Loucy (cell line): Measurements from ENCODE around the gene GREB1.

Experiments used
- H2AFZ ChIP-seq: fragments of 200-600 bp; sonication (generic); 2 replicates; pipeline ENCODE4 v1.6.0; 2016; ENCODE audit warnings: antibody characterized with exemption, mild to moderate bottlenecking, low read length, moderate library complexity
- H3F3A ChIP-seq: fragments of 200-600 bp; 2 replicates; pipeline ENCODE4 v1.6.0; 2016; ENCODE audit warnings: antibody characterized with exemption, low read depth, mild to moderate bottlenecking
- H3K27me3 ChIP-seq: fragments of 200-600 bp; sonication (generic); 2 replicates; pipeline ENCODE4 v1.6.1; 2014; ENCODE audit warnings: low read length, mild to moderate bottlenecking; ENCODE audit not compliant: insufficient read depth, poor library complexity, severe bottlenecking
- H3K36me3 ChIP-seq: fragments of 200-600 bp; sonication (generic); 2 replicates; pipeline ENCODE4 v1.6.1; 2016; ENCODE audit warnings: low read length; ENCODE audit not compliant: insufficient read depth
- H3K4me1 ChIP-seq: fragments of 200-600 bp; sonication (generic); 2 replicates; pipeline ENCODE4 v1.5.1; 2014; ENCODE audit warnings: low read length, mild to moderate bottlenecking; ENCODE audit not compliant: insufficient read depth, poor library complexity, severe bottlenecking
- H3K4me2 ChIP-seq: fragments of 200-600 bp; sonication (generic); 2 replicates; pipeline ENCODE4 v1.6.0; 2014; ENCODE audit warnings: antibody characterized with exemption, low read length, low read depth, mild to moderate bottlenecking; ENCODE audit not compliant: poor library complexity, severe bottlenecking
- H3K4me3 ChIP-seq: fragments of 200-600 bp; sonication (generic); 2 replicates; pipeline ENCODE4 v1.5.1; 2014; ENCODE audit warnings: low read length, mild to moderate bottlenecking, mixed read lengths; ENCODE audit not compliant: poor library complexity, severe bottlenecking
- H3K79me2 ChIP-seq: fragments of 200-600 bp; sonication (generic); 2 replicates; pipeline ENCODE4 v1.6.1; 2014; ENCODE audit warnings: low read length; ENCODE audit not compliant: insufficient read depth
- H3K9ac ChIP-seq: fragments of 200-600 bp; sonication (generic); 2 replicates; pipeline ENCODE4 v1.6.0; 2014; ENCODE audit warnings: mild to moderate bottlenecking, low read depth, low read length, moderate library complexity; ENCODE audit not compliant: poor library complexity, severe bottlenecking
- H3K9me2 ChIP-seq: fragments of 200-600 bp; sonication (generic); replicated peaks from 2 replicates; pipeline ENCODE4 v1.6.1; 2016; ENCODE audit warnings: low read depth, low read length, mixed read lengths
- H3K9me3 ChIP-seq: fragments of 200-600 bp; sonication (generic); 2 replicates; pipeline ENCODE4 v1.6.1; 2014; ENCODE audit warnings: mild to moderate bottlenecking, antibody characterized with exemption, low read length, low read depth; ENCODE audit not compliant: insufficient read depth
- H4K20me1 ChIP-seq: fragments of 200-600 bp; sonication (generic); 2 replicates; pipeline ENCODE4 v1.6.0; 2014; ENCODE audit warnings: antibody characterized with exemption, low read length, mild to moderate bottlenecking; ENCODE audit not compliant: insufficient read depth, poor library complexity, severe bottlenecking
- CTCF ChIP-seq: fragments of 200-600 bp; sonication (generic); conservative IDR thresholded peaks from 2 replicates; pipeline ENCODE4 v1.5.1; 2014; ENCODE audit warnings: mild to moderate bottlenecking, antibody characterized with exemption, low read length
- EZH2phosphoT487 ChIP-seq: fragments of 200-600 bp; IDR thresholded peaks from 2 replicates; pipeline ENCODE4 v1.6.1; 2018; ENCODE audit warnings: antibody characterized with exemption, mild to moderate bottlenecking, moderate library complexity, borderline replicate concordance

Gene GREB1

DNA sequence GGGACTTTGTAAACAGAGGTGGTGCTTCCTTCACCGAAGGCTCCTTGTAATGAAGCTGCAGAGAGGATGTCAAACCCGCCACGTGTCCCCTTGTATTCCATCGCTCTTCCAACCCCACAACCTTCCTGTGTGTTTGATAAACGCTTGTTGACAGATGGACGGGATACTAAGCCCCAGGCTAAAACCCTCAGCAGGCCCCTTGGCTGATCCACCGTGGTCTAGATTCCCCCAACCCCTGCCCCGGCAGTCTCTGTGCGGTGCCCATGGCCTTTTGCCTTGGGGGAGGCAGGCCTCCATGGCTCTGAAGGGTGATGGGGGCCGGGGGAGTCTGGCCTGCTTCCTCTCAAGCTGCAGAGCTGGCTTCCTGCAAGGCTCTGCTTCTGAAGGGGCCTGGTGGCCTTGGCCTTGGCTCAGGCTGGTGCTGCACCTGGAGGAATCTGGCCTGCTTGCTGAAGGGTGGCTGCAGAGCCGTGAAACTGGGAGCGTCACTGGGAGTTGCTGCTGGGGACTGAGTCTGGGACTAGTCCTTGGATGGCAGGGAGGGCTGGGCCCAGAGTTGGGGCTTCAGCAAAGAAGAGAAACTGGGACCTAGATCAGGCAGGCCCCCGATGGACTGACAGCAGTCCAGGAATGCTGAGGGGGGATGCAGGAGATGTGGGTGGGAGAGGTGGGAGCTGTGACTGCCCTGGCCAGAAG is 145.8 kb downstream of the GREB1 start:
- H3K4me1 ChIP-seq, result no peaks in the 10 kb centered on the region
- H3K4me2 ChIP-seq, result no peak overlapping the region
- H3F3A ChIP-seq, result no peaks in the 10 kb centered on the region
- H3K27me3 ChIP-seq, result no peaks in the 10 kb centered on the region
- no peak overlapping the region for H3K9ac ChIP-seq
- H3K9me2 ChIP-seq, result no peaks in the 10 kb centered on the region
- H3K4me3 ChIP-seq, result no peak overlapping the region
- H4K20me1 ChIP-seq, result no peaks in the 10 kb centered on the region
- H3K79me2 ChIP-seq, result no peaks in the 10 kb centered on the region
- no peaks in the 10 kb centered on the region for H3K9me3 ChIP-seq
- H2AFZ ChIP-seq, result no peak overlapping the region
- no peak for TF ChIP-seq CTCF
- no peak for TF ChIP-seq EZH2phosphoT487
- no peaks in the 10 kb centered on the region for H3K36me3 ChIP-seq

- no peaks in the 10 kb centered on the region for H3K27me3 ChIP-seq
- no peaks in the 10 kb centered on the region for H4K20me1 ChIP-seq
- no peak overlapping the region for H3K4me3 ChIP-seq
- no peak overlapping the region for H3K4me2 ChIP-seq
- H2AFZ ChIP-seq, result no peak overlapping the region
- H3K36me3 ChIP-seq, result no peaks in the 10 kb centered on the region
- H3K9ac ChIP-seq, result no peak overlapping the region
- TF ChIP-seq EZH2phosphoT487 (no peak), CTCF (no peak)
- H3K79me2 ChIP-seq, result no peaks in the 10 kb centered on the region
- H3K4me1 ChIP-seq, result no peaks in the 10 kb centered on the region
- no peaks in the 10 kb centered on the region for H3F3A ChIP-seq
- no peaks in the 10 kb centered on the region for H3K9me2 ChIP-seq
- no peaks in the 10 kb centered on the region for H3K9me3 ChIP-seq
These were observed 146.5 kb downstream of the GREB1 start for GRCh38 chr2:11680182-11680900.

DNA sequence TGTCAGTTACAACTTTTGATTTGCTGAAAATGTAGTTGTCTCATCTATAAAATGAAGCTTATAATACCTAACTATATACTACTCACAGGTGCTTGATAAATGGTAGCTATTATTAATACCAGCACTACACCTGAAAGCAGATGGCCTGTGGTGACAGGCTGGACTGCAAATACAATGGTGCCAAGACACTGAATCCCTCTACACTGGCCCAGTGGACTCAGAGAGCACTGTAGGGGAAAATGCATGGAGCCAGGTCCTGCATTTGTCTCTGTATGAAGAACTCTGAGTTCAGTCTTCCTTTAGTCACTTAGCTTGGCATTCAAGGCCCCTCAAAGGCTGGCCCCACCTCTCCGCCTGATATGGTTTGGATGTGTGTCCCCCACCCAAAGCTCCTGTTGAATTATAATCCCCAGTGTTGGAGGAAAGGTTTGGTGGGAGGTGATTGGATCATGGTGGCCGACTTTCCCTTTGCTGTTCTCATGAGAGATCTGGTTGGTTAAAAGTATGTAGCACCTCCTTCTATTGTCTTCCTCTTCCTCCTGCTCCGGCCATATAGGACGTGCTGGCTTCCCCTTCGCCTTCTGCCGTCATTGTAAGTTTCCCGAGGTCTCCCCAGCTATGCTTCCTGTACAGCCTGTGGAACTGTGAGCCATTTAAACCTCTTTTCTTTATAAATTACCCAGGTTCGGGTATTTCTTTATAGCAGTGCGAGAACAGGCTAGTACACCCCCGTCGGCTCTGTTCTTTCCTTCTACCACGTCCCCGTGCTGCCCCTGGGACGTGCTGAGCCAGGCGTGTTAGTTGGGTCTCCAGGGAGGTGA is 147.3 kb downstream of the GREB1 start:
- H3K9ac ChIP-seq, result no peak overlapping the region
- H3K4me1 ChIP-seq, result no peaks in the 10 kb centered on the region
- no peaks in the 10 kb centered on the region for H3K27me3 ChIP-seq

More for the DNA sequence above, 147.3 kb downstream of the GREB1 start:
- Histone ChIP-seq H3K4me3 (no peak overlapping the region), H3K9me2 (no peaks in the 10 kb centered on the region), H3K4me2 (no peak overlapping the region), H3K9me3 (no peaks in the 10 kb centered on the region), H4K20me1 (no peaks in the 10 kb centered on the region), H2AFZ (no peak overlapping the region), H3F3A (no peaks in the 10 kb centered on the region), H3K79me2 (no peaks in the 10 kb centered on the region), H3K36me3 (no peaks in the 10 kb centered on the region)
- no peak for TF ChIP-seq CTCF
- no peak for TF ChIP-seq EZH2phosphoT487
